ENCODE results near the gene SLC26A5.

Gene SLC26A5

DNA sequence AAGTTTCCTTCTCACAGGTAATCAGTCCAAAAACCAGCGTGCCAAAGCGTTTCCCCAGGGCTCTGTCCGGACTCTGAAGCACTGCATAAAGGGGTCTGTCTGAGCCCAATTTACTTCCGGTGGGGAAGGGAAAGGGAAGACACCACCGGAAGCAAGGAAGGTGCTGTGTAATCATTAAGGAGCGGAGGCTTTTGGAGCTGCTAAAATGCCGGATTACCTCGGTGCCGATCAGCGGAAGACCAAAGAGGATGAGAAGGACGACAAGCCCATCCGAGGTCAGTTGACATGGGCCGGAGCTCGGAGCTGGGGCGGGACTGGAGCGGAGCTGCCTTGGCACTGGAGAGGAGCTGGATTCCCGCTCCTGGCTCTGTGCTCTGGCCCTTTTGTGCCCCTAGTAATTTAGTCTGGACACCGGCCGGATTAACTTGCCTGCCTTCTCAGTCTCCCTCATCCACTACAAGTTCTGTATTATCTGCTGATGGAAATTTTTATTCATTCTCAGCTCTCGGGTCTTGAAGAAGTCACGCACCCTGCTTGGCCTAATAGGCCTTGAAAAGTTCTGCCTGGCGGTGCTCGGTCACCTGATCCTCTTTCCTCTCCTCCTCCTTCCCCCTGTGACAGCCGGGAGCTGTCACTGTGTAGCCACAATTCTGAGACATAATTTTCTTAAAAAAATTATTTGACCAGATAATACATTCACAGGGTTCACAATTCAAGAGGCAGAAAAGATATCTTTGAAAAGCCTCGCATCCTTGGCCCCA lies 98.3 kb downstream of the SLC26A5 start, which contains the start of gene PSMC2:
Gene PSMC2, plus strand, starts transcription at position 137 of the 761 bp plus-strand sequence. Its CDS starts 69 bp downstream, at position 206.
- peak within 1 kb of the TSS; percentile 95 for H3K4me3 ChIP-seq (ENCODE audit: low read depth, low read length)
- DNase-seq (ENCODE audit: low read depth), result peak; percentile 85
- in situ Hi-C loops (cut with HindIII; ENCODE audit: low sequenced_read_pairs), result no loop called here
- TF ChIP-seq, protein P1, sequence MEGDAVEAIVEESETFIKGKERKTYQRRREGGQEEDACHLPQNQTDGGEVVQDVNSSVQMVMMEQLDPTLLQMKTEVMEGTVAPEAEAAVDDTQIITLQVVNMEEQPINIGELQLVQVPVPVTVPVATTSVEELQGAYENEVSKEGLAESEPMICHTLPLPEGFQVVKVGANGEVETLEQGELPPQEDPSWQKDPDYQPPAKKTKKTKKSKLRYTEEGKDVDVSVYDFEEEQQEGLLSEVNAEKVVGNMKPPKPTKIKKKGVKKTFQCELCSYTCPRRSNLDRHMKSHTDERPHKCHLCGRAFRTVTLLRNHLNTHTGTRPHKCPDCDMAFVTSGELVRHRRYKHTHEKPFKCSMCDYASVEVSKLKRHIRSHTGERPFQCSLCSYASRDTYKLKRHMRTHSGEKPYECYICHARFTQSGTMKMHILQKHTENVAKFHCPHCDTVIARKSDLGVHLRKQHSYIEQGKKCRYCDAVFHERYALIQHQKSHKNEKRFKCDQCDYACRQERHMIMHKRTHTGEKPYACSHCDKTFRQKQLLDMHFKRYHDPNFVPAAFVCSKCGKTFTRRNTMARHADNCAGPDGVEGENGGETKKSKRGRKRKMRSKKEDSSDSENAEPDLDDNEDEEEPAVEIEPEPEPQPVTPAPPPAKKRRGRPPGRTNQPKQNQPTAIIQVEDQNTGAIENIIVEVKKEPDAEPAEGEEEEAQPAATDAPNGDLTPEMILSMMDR (IDR thresholded peaks at IDR 0.05; ENCODE audit: low read depth, low read length, missing control alignments), result no peak

DNA sequence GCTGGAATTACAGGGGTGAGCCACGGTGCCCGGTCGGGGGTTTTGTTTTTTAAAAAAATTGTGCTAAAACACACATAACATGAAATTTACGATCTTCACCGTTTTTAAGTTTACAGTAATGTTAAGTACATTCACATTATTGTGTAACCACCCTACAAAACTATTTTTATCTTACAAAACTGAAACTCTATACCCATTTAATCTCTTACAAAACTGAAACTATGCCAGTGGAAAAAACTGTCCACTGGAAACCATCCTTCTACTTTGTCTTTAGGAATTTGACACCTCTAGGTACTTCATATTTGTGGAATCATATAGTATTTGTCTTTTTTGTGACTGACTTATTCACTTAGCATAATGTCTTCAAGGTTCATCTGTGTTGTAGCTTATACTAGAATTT lies 99.6 kb downstream of the SLC26A5 start:
- TF ChIP-seq, protein P1 (IDR thresholded peaks at IDR 0.05; ENCODE audit: low read depth, low read length, missing control alignments), result no peak
- in situ Hi-C loops (cut with HindIII; ENCODE audit: low sequenced_read_pairs), result no loop called here
- no peak for DNase-seq (ENCODE audit: low read depth)
- H3K4me3 ChIP-seq (ENCODE audit: low read depth, low read length), result no peak overlapping the region

DNA sequence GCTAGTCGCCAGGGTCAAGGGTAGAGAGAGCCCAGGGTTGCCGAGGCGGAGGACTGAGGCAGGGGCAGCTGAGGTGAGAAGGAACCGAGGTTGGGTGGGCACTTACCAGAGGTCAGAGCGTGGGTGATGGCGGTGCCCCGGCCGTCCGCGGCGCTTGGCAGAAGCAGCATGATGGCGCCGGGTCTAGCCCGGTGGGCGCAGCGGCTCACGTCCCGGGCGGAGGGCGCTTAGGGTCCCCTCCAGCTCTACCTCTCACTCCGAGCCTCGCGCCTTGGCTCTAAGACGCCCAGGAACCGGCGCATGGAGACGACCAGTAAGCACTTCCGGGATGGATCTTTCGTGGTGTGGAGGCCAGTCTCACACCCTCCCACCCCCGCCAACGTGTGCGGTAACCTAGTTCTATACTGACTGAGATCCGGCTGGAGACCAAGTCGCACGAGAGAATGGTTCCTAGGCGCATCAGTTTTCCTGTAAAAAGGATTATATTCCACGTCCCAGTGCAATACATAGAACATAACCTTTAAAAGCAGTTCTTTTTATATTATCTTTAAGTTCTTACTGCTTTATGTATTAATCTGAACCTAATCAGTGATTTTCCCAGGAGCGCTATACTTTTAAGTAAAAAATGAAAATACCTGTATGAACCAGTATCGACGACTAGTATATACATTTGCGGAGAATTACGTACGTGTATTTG lies 101.4 kb downstream of the SLC26A5 start, which contains the start of gene DNAJC2:
Gene DNAJC2, minus strand, starts transcription at position 315 of the 697 bp plus-strand sequence. Its CDS starts 145 bp downstream, at position 170.
- TF ChIP-seq, protein P1 (IDR thresholded peaks at IDR 0.05; ENCODE audit: low read depth, low read length, missing control alignments), result no peak
- in situ Hi-C loops (cut with HindIII; ENCODE audit: low sequenced_read_pairs), result loop anchor here (5.0 kb wide), 1 partner anchor 37 kb away; no protein-coding TSS in a partner anchor
- peak; percentile 86 for DNase-seq (ENCODE audit: low read depth)
- H3K4me3 ChIP-seq (ENCODE audit: low read depth, low read length), result peak within 1 kb of the TSS; percentile 81

DNA sequence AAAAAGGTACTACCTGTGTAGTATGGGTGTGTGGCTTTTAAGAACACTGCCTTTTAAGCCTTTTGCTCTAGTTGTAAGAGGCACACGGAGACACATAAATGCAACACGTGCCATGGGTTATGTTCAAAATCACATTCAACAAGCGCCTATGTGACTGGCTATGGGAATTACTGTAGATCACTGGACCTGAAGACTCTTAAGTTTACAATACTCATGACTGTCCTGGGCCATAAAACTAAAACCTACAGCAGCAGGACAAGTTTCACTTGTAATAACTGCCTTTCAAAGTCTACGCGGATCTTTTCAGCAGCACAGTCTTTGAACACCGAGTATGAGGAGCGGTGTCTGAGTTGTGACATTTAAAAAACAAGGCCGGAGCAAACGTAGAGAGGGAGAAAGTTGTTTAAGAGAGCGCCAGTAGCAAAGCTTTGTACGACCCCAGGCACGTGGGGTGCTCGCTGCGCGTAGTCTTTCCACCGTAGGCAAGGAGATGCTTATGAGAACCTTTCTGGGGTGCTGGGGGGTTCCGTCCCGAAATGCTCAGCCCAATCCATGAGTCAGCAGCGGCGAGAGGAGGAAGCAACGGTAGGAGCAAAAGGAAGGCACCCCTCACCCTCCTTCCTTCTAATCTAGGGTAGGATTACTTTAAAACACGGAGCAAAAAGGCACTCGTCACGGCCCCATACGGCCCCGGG lies 102.1 kb downstream of the SLC26A5 start:
- peak overlapping the region; percentile 81 for H3K4me3 ChIP-seq (ENCODE audit: low read depth, low read length)
- DNase-seq (ENCODE audit: low read depth), result no peak
- in situ Hi-C loops (cut with HindIII; ENCODE audit: low sequenced_read_pairs), result loop anchor here (5.0 kb wide), 1 partner anchor 37 kb away; no protein-coding TSS in a partner anchor

DNA sequence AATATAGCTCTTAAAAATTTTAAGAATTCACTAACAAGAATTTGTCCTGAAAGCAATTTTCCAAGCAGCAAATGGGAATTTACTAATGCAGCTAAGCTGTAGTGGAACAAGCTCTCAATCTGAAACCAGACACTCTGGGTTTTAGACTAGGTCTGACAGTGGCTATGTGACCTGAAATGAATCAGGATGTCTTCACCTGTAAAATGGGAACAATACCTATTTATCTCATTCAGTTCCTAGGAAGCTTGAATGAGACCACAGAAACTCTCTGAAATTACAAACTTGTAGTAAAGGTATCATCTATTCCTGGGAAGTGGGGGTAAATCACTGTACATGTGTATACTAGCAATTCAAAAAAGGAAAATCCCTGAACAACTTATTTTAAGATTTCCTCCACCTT lies 102.7 kb downstream of the SLC26A5 start:
- no peak for DNase-seq (ENCODE audit: low read depth)
- TF ChIP-seq, protein P1 (IDR thresholded peaks at IDR 0.05; ENCODE audit: low read depth, low read length, missing control alignments), result no peak
- peak overlapping the region; percentile 81 for H3K4me3 ChIP-seq (ENCODE audit: low read depth, low read length)
- in situ Hi-C loops (cut with HindIII; ENCODE audit: low sequenced_read_pairs), result loop anchor here (5.0 kb wide), 1 partner anchor 36 kb away; no protein-coding TSS in a partner anchor

More for the DNA sequence above, 102.1 kb downstream of the SLC26A5 start:
- TF ChIP-seq, protein P1 (IDR thresholded peaks at IDR 0.05; ENCODE audit: low read depth, low read length, missing control alignments), result no peak

DNA sequence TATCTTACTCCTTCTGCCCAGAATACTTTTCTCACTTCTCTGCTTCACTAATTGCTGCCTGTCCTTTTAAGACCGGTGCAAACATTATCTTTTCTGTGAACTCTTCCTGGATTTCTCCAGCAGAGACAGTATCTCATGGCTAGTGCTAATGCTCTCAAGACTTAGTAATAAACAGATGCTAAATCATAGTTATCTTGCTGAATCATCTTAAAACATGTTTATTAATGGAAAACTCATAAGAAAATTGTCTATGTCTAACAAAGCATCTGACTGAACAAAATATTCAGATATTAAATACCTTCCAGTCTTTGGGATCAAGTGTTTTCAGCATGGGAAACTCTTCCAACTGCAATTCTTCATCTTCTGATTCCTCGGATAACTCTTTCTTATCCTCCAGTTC lies 104.5 kb downstream of the SLC26A5 start:
- TF ChIP-seq, protein P1 (IDR thresholded peaks at IDR 0.05; ENCODE audit: low read depth, low read length, missing control alignments), result no peak
- DNase-seq (ENCODE audit: low read depth), result no peak
- no peak overlapping the region for H3K4me3 ChIP-seq (ENCODE audit: low read depth, low read length)
- in situ Hi-C loops (cut with HindIII; ENCODE audit: low sequenced_read_pairs), result loop anchor here (5.0 kb wide), 1 partner anchor 34 kb away; no protein-coding TSS in a partner anchor
